ENCODE data around the gene POPDC2. TPM values are rescaled to one million over a fixed set of nuclear protein-coding genes. Genes with fewer than 3 reads are reported as not detected.

POPDC2 gene
- total RNA-seq, 1 experiment from 2014 or later, result 0.15 TPM

DNA sequence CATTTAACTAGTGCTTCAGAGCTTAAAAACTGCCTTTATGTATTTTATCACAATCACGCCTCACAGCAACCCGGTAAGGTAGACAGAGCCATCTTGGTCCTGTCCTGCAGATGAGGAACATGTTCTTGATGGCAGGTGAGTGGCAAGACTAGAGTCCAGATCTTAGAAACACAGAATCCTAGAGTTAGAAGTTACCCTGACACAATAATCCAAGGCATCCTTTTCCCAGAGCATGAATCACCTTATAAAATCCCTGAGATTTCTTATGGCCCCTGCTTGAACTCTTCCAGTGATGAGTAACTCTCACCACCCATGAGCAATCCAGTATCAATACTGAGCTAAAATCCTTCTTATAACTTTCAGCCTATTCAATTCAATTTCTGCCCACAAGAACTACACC is 16.9 kb downstream of the POPDC2 start:
- DNase-seq (ENCODE audit: low read depth, low spot score), result no peak
- Histone ChIP-seq H3K27me3 (ENCODE audit: control insufficient read depth, insufficient read depth, low read length) (no peaks in the 10 kb centered on the region), H3K4me3 (ENCODE audit: low read depth in 2 of 2, low read length in 2 of 2) (no peak overlapping the region), H3K36me3 (ENCODE audit: control insufficient read depth, insufficient read depth, low read length) (no peaks in the 10 kb centered on the region), H3K4me1 (ENCODE audit: control insufficient read depth, insufficient read depth, low read length) (0 out of 2 replicates have a peak, but pooled peaks cover 5% of the 10 kb centered on the region), H3K27ac (ENCODE audit: low read length) (no peak overlapping the region), H3K9me3 (ENCODE audit: control insufficient read depth, insufficient read depth, low read depth, low read length) (no peaks in the 10 kb centered on the region)
- CTCF ChIA-PET, result no interaction called here
- TF ChIP-seq CTCF (IDR thresholded peaks at IDR 0.05) (no peak), POLR2AphosphoS5 (IDR thresholded peaks at IDR 0.05; ENCODE audit: low read depth, low read length) (no peak), TCF7L2 (IDR thresholded peaks at IDR 0.05; ENCODE audit: low read depth, low read length) (no peak), SIN3A (IDR thresholded peaks at IDR 0.05; ENCODE audit: borderline replicate concordance, insufficient read depth, low read depth, low read length) (no peak)
- TF ChIP-seq, protein P1, sequence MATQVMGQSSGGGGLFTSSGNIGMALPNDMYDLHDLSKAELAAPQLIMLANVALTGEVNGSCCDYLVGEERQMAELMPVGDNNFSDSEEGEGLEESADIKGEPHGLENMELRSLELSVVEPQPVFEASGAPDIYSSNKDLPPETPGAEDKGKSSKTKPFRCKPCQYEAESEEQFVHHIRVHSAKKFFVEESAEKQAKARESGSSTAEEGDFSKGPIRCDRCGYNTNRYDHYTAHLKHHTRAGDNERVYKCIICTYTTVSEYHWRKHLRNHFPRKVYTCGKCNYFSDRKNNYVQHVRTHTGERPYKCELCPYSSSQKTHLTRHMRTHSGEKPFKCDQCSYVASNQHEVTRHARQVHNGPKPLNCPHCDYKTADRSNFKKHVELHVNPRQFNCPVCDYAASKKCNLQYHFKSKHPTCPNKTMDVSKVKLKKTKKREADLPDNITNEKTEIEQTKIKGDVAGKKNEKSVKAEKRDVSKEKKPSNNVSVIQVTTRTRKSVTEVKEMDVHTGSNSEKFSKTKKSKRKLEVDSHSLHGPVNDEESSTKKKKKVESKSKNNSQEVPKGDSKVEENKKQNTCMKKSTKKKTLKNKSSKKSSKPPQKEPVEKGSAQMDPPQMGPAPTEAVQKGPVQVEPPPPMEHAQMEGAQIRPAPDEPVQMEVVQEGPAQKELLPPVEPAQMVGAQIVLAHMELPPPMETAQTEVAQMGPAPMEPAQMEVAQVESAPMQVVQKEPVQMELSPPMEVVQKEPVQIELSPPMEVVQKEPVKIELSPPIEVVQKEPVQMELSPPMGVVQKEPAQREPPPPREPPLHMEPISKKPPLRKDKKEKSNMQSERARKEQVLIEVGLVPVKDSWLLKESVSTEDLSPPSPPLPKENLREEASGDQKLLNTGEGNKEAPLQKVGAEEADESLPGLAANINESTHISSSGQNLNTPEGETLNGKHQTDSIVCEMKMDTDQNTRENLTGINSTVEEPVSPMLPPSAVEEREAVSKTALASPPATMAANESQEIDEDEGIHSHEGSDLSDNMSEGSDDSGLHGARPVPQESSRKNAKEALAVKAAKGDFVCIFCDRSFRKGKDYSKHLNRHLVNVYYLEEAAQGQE (IDR thresholded peaks at IDR 0.05; ENCODE audit: insufficient read depth in 1 of 2, low read depth in 2 of 2, low read length in 1 of 2), result no peak
- in situ Hi-C loops (cut with HindIII; ENCODE audit: low pct_unique_long_range_greater_than_20kb, low sequenced_read_pairs) (no loop called here), intact Hi-C loops (cut with micrococcal nuclease; ENCODE audit: unreplicated experiment) (no loop called here)
- POLR2A ChIA-PET, result no interaction called here
- no TSS peak for BruUV-seq (replicated peaks)
- ATAC-seq, result peak; percentile 74; the same call in 1 of the 2 replicates

DNA sequence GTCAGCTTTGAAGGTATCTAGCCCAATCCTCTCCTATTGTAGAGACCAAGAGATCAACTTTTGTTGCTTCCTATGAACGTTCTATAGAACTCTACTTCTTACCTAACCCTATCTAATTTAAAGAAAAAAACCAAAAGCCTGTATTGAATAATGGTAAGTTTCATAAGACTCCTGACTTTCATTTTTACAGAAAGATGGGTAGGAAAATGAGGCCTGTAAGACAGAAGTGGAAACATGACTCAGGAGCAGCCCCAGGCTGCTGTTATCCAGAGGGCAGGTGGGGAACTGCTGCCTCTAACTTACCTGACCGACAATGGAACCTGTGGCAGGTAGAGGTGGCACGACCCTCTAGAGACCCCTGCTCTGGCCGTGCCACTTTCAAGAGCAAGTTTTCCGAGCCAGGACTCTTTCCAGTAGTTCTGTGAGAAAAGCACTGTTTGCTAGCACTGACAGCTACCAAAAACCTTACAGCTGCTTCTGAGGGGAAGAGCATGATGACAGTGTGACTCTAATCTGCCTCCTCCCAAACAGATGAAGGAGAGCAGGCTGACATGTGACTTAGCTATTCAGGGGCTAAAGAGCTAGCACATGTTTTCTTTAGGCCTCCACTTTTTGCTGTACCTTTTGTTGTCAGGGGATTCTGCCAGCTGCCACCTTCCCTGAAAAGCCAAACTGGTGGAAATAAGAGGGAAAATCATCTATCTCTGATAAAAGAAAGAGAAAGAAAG is 17.5 kb downstream of the POPDC2 start:
- ChIA-PET POLR2A (no interaction called here), CTCF (no interaction called here)
- in situ Hi-C loops (cut with HindIII; ENCODE audit: low pct_unique_long_range_greater_than_20kb, low sequenced_read_pairs), result no loop called here
- Histone ChIP-seq H3K4me3 (ENCODE audit: low read depth in 2 of 2, low read length in 2 of 2) (no peak overlapping the region), H3K9me3 (ENCODE audit: control insufficient read depth, insufficient read depth, low read depth, low read length) (no peaks in the 10 kb centered on the region), H3K4me1 (ENCODE audit: control insufficient read depth, insufficient read depth, low read length) (0 out of 2 replicates have a peak, but pooled peaks cover 5% of the 10 kb centered on the region), H3K27ac (ENCODE audit: low read length) (no peak overlapping the region), H3K27me3 (ENCODE audit: control insufficient read depth, insufficient read depth, low read length) (no peaks in the 10 kb centered on the region), H3K36me3 (ENCODE audit: control insufficient read depth, insufficient read depth, low read length) (no peaks in the 10 kb centered on the region)
- DNase-seq (ENCODE audit: low read depth, low spot score) (no peak), ATAC-seq (no peak)
- no TSS peak for BruUV-seq (replicated peaks)
- TF ChIP-seq POLR2AphosphoS5 (IDR thresholded peaks at IDR 0.05; ENCODE audit: low read depth, low read length), result no peak
- no peak for TF ChIP-seq TCF7L2 (IDR thresholded peaks at IDR 0.05; ENCODE audit: low read depth, low read length)
- TF ChIP-seq, protein P1 (IDR thresholded peaks at IDR 0.05; ENCODE audit: insufficient read depth in 1 of 2, low read depth in 2 of 2, low read length in 1 of 2), result no peak
- TF ChIP-seq CTCF (IDR thresholded peaks at IDR 0.05), result no peak
- no peak for TF ChIP-seq SIN3A (IDR thresholded peaks at IDR 0.05; ENCODE audit: borderline replicate concordance, insufficient read depth, low read depth, low read length)
- intact Hi-C loops (cut with micrococcal nuclease; ENCODE audit: unreplicated experiment), result no loop called here

All from Panc1 (cell line).